H1 (cell line): ENCODE results near the gene TBCE. TPM values are rescaled to one million over a fixed set of nuclear protein-coding genes. Genes with fewer than 3 reads are reported as not detected.

Source experiments
- CHD2 ChIP-seq: IDR thresholded peaks from 2 replicates; pipeline ENCODE4 v1.6.1; 2012; ENCODE audit warnings: low read length, improper control_type of control experiment
- HDAC2 ChIP-seq, 2 experiments: fragments of 300-600 bp in 1 of 2; sonication (generic) in 1 of 2; IDR thresholded peaks; 2 replicates each; pipeline ENCODE4 v1.6.1; 2011 to 2012; ENCODE audit warnings: low read depth in 2 of 2, low read length in 2 of 2, mild to moderate bottlenecking in 2 of 2, moderate library complexity in 2 of 2, borderline replicate concordance in 1 of 2, inconsistent platforms in 1 of 2
- JUND ChIP-seq: IDR thresholded peaks from 2 replicates; pipeline ENCODE4 v1.6.1; 2011; ENCODE audit warnings: mild to moderate bottlenecking, improper control_type of control experiment, low read length
- NANOG ChIP-seq: IDR thresholded peaks from 2 replicates; pipeline ENCODE4 v1.6.1; 2011; ENCODE audit warnings: low read length, low read depth, mild to moderate bottlenecking, inconsistent platforms; ENCODE audit not compliant: insufficient read depth, poor library complexity, severe bottlenecking
- POU5F1 ChIP-seq: IDR thresholded peaks from 2 replicates; pipeline ENCODE4 v1.6.1; 2011; ENCODE audit warnings: low read depth, mild to moderate bottlenecking, low read length, moderate library complexity
- TBP ChIP-seq: IDR thresholded peaks from 2 replicates; pipeline ENCODE4 v1.6.1; 2011; ENCODE audit warnings: low read depth, low read length, improper control_type of control experiment
- polyA plus RNA-seq, 7 experiments: library from polyadenylated mRNA; depleted of rRNA in 3 of 7; stranded (reverse) in 5 of 7; unstranded in 2 of 7; fragments of >200 nt in 5 of 7; fragments of 200-250 nt in 2 of 7; gene quantifications; 1 replicate in 5 of 7; 2 replicates in 1 of 7; 4 replicates in 1 of 7; pipeline versions ENCODE4 v1.2.1 to v1.2.3, GENCODE V29; 2011 to 2013; ENCODE audit warnings: missing spikeins in 2 of 7, mixed read lengths in 2 of 7
- total RNA-seq: library from RNA; stranded (reverse); fragmentation: NEBNext Ultra II Directional; extraction: Animal tissue kit (Norgen Biotek cat#: 25700); gene quantifications from 2 replicates; pipeline ENCODE4 v1.2.1, GENCODE V29; 2021

The TBCE gene
- total and polyA plus RNA-seq, 2 of the 8 experiments (the other 6 are each of a cell fraction or from before 2014, with no cell fraction given), result 22.7 to 42.9 TPM

- TF ChIP-seq HDAC2 (IDR thresholded peaks at IDR 0.05; ENCODE audit: borderline replicate concordance in 1 of 2, low read depth in 2 of 2, low read length in 2 of 2), result no peak
- TF ChIP-seq NANOG, result no peak
- no peak for TF ChIP-seq CHD2
- TF ChIP-seq POU5F1, result no peak
- no peak for TF ChIP-seq TBP
- no peak for TF ChIP-seq JUND
Observed at GRCh38 chr1:235397733-235398132, 30.5 kb downstream of the TBCE start (continued).
